GM18526 (cell line): ENCODE data around the gene B4GALT6.

Experiments
- POLR2A ChIP-seq: IDR thresholded peaks from 3 replicates; pipeline ENCODE4 v1.6.1; 2011; ENCODE audit not compliant: insufficient read length; ENCODE audit errors: extremely low read depth

B4GALT6 gene

DNA sequence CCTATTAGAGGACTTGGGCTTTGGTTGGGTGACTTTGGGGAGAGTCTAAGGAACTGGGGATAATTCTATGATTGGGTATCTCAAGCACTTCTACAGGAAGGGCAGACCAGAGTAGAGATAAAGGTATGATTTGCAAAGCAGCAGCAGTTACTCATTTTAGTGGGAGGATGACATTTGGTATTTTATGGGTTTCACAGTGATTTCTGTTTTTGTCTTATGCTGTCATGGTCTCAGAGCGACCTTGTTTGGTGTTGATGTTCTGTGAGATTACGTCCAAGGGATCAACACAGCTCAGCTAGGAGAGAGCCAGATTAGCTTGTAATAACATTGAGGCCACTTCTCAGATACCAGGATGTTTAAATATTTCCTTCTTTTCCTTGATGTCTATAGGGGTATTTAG lies 74.5 kb downstream of the B4GALT6 start:
- no peak for TF ChIP-seq POLR2A

DNA sequence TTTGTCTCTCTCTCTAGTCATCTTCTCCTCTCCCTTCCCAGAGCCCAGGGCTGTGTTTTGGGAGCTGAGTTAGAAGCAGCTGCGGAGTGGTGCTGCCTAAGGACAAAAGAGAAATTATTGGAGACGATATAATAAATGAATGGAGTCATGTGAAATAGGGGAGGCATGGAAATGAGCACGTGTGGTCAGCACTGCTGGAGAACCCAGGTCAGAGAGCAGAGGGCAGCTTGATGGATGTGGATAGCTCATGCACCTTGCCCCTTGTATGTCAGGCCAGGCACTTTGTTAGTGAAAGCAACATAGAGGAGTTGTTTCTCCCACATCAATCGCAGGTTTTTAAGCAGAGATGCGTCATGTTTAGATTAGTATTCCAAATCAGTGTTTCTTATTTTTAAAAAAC lies 77.0 kb downstream of the B4GALT6 start:
- no peak for TF ChIP-seq POLR2A

DNA sequence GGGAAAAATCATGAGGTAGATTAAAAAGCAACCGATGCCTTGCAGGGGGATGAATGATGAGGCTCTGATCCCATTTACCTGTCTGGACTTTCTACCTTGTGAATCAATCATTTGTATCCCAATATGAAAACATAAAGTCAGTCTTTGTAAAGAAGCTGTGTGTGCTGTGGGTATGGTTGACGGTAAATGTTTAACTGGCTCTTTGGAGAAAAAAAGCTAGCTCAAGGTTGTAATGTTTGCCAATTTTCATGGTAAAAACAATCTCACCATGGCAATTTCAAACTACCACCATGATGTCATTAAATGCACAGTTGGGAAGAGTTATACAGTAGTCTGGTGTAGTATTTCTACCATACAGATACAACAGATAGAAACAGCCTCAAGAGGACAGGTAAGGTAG lies 78.1 kb downstream of the B4GALT6 start:
- no peak for TF ChIP-seq POLR2A

- TF ChIP-seq POLR2A, result no peak
Observed at GRCh38 chr18:31603315-31603714, 81.1 kb downstream of the B4GALT6 start.

GRCh38 chr18:31598021-31598805 lies 86.2 kb downstream of the B4GALT6 start:
- no peak for TF ChIP-seq POLR2A

DNA sequence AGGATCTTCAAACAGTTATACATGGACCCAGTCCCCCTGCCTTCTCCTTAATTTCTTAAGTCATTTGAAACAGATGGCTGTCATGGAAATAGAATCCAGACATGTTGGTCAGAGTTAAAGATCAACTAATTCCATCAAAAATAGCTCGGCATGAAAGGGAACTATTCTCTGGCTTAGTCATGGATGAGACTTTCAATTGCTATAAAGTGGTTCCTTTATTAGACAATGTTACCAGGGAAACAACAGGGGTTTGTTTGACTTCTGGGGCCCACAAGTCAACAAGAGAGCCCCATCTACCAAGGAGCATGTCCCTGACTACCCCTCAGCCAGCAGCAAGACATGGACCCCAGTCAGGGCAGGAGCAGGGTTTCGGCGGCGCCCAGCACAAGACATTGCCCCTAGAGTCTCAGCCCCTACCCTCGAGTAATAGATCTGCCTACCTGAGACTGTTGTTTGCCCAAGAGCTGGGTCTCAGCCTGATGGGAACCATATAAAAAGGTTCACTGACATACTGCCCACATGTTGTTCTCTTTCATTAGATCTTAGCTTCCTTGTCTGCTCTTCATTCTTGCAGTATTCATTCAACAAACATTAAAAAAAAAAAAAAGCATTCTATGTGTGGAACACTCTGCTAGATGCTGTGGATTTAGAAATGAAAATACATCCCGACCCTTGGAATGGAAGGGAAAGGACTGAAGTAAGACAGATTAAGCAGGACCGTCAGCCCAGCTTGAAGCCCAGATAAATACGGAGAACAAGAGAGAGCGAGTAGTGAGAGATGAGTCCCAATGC lies 88.1 kb downstream of the B4GALT6 start:
- no peak for TF ChIP-seq POLR2A

DNA sequence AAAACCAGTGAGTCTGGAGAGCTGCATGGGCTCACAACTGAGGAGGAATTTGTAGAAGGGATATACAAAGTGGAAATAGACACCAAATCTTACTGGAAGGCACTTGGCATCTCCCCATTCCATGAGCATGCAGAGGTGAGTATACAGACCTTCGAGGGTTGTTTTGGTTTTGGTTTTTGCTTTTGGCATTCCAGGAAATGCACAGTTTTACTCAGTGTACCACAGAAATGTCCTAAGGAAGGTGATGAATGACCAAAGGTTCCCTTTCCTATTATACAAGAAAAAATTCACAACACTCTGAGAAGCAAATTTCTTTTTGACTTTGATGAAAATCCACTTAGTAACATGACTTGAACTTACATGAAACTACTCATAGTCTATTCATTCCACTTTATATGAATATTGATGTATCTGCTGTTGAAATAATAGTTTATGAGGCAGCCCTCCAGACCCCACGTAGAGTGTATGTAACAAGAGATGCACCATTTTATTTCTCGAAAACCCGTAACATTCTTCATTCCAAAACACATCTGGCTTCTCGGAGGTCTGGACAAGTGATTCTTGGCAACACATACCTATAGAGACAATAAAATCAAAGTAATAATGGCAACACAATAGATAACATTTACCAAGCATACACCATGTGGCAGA lies 89.1 kb downstream of the B4GALT6 start:
- no peak for TF ChIP-seq POLR2A

- TF ChIP-seq POLR2A, result no peak
Observed at GRCh38 chr18:31592506-31593157, 91.7 kb downstream of the B4GALT6 start.

GRCh38 chr18:31591628-31592027 lies 92.8 kb downstream of the B4GALT6 start, which contains the start of gene TTR:
TTR (plus strand) TSS chr18:31591877; CDS start chr18:31591903, 26 bp downstream.
- no peak for TF ChIP-seq POLR2A

DNA sequence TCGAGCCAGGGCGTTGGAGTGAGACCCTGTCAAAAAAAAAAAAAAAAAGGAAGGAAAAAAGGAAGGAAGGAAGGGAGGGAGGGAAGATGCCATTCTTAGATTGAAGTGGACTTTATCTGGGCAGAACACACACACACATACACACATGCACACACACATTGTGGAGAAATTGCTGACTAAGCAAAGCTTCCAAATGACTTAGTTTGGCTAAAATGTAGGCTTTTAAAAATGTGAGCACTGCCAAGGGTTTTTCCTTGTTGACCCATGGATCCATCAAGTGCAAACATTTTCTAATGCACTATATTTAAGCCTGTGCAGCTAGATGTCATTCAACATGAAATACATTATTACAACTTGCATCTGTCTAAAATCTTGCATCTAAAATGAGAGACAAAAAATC lies 93.3 kb downstream of the B4GALT6 start:
- TF ChIP-seq POLR2A, result no peak

GRCh38 chr18:31590570-31590969 lies 93.8 kb downstream of the B4GALT6 start:
- no peak for TF ChIP-seq POLR2A

GRCh38 chr18:31587529-31587928 lies 96.9 kb downstream of the B4GALT6 start:
- no peak for TF ChIP-seq POLR2A

- TF ChIP-seq POLR2A, result no peak
Observed at GRCh38 chr18:31586616-31587015, 97.8 kb downstream of the B4GALT6 start.

GRCh38 chr18:31585991-31586390 lies 98.4 kb downstream of the B4GALT6 start:
- no peak for TF ChIP-seq POLR2A

DNA sequence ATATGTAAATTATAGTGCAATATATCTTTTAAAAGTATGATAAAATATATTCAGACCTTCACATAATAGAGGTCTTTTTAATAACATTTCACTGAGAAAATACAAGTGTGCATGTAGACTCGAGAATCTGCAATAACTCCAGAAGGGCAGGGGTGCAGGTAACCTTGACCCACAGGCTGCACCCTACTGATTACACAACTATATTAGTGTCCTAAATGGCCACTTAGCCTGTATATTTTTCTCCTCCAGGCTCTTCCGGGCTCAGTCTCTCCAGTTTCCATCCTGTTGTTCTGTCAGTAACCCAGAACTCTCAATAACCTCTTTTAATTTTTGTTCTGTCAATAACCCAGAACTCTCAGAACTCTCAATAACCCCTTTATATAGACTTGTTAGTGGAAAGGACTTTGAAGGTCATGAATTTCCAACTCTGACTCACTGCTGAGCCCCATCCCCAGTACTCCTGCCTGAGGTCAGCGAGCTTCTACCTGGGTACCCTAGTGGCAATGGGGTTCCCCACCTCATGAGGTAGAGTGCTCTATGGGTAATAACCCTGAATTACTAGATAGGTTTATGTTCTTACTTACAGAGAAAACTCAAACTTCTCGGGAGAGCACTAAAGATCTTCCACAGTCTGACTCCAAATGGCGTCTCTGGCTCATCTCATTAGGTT lies 101.1 kb downstream of the B4GALT6 start:
- TF ChIP-seq POLR2A, result no peak
